ENCODE measurements around the gene EXOC3L2.

Gene EXOC3L2

GRCh38 chr19:45179072-45179891 lies 65.9 kb downstream of the EXOC3L2 start:
- DNase-seq = peak; percentile 36

- peak; percentile 100 for DNase-seq
Observed at GRCh38 chr19:45178262-45179071, 66.7 kb downstream of the EXOC3L2 start, which contains the start of gene BLOC1S3. Gene BLOC1S3 (plus strand): TSS chr19:45178784. CDS start chr19:45179297, 513 bp downstream.

- DNase-seq = no peak
Observed at GRCh38 chr19:45177817-45178261, 67.4 kb downstream of the EXOC3L2 start, which contains the start of gene TRAPPC6A. Gene TRAPPC6A (minus strand): TSS chr19:45178237. CDS start chr19:45178218, 19 bp downstream.

- DNase-seq = no peak
Observed at GRCh38 chr19:45175515-45176345, 69.5 kb downstream of the EXOC3L2 start.

GRCh38 chr19:45173816-45174215 lies 71.4 kb downstream of the EXOC3L2 start:
- no peak for DNase-seq

- DNase-seq = no peak
Observed at GRCh38 chr19:45172611-45173208, 72.5 kb downstream of the EXOC3L2 start.

- no peak for DNase-seq
Observed at GRCh38 chr19:45172173-45172572, 73.0 kb downstream of the EXOC3L2 start.

- no peak for DNase-seq
Observed at GRCh38 chr19:45171211-45171623, 74.0 kb downstream of the EXOC3L2 start.

- no peak for DNase-seq
Observed at GRCh38 chr19:45170146-45171106, 74.8 kb downstream of the EXOC3L2 start.

- no peak for DNase-seq
Observed at GRCh38 chr19:45169602-45170001, 75.6 kb downstream of the EXOC3L2 start.

GRCh38 chr19:45168767-45169351 lies 76.3 kb downstream of the EXOC3L2 start:
- no peak for DNase-seq

- DNase-seq = no peak
Observed at GRCh38 chr19:45166723-45167252, 78.4 kb downstream of the EXOC3L2 start.

GRCh38 chr19:45164577-45165335 lies 80.5 kb downstream of the EXOC3L2 start:
- DNase-seq = peak; percentile 37

- no peak for DNase-seq
Observed at GRCh38 chr19:45163751-45164460, 81.3 kb downstream of the EXOC3L2 start.

GRCh38 chr19:45163156-45163555 lies 82.1 kb downstream of the EXOC3L2 start:
- DNase-seq = no peak

GRCh38 chr19:45162608-45163143 lies 82.5 kb downstream of the EXOC3L2 start:
- DNase-seq = no peak

Data from activated CD8-positive, alpha-beta memory T cell treated with anti-CD3 and anti-CD28 coated beads, Interleukin-2, amount 50 U/mL, for 4 hours (primary cell).